Activated effector memory CD4-positive, alpha-beta T cell treated with Interleukin-2 at 50 U/mL for 16 hours (primary cell): ENCODE results near the gene FREM3.
"Not testable (repeated sequence)": the region's sequence is repeated elsewhere in the genome, so short reads cannot be mapped to it uniquely, and the experiment has no call there.

Experiments
- DNase-seq: peaks from one replicate; pipeline ENCODE4 v3.0.0-alpha.2; 2020

The FREM3 gene

GRCh38 chr4:143700416-143701352, at the start of gene FREM3:
FREM3 (minus strand) TSS chr4:143700675; CDS start chr4:143700675, 0 bp downstream.
- DNase-seq: no peak

- DNase-seq: no peak
These were observed 45.4 kb upstream of the FREM3 start for GRCh38 chr4:143745874-143746273.

- DNase-seq: no peak
These were observed 43.1 kb upstream of the FREM3 start for GRCh38 chr4:143743591-143743990.

- no peak for DNase-seq
These were observed 42.4 kb upstream of the FREM3 start for GRCh38 chr4:143742834-143743233.

GRCh38 chr4:143736861-143737260, 36.4 kb upstream of the FREM3 start:
- DNase-seq: no peak

GRCh38 chr4:143736061-143736460, 35.6 kb upstream of the FREM3 start:
- DNase-seq: not testable (repeated sequence)

GRCh38 chr4:143728166-143728565, 27.7 kb upstream of the FREM3 start:
- DNase-seq: no peak

GRCh38 chr4:143726714-143727113, 26.2 kb upstream of the FREM3 start:
- no peak for DNase-seq

GRCh38 chr4:143721317-143721716, 20.8 kb upstream of the FREM3 start:
- DNase-seq: no peak

- DNase-seq: not testable (repeated sequence)
These were observed 18.3 kb upstream of the FREM3 start for GRCh38 chr4:143718748-143719147.

GRCh38 chr4:143713955-143714625, 13.6 kb upstream of the FREM3 start:
- DNase-seq: no peak

- no peak for DNase-seq
These were observed 13.1 kb upstream of the FREM3 start for GRCh38 chr4:143713553-143713952.

- no peak for DNase-seq
These were observed 11.7 kb upstream of the FREM3 start for GRCh38 chr4:143712155-143712550.

GRCh38 chr4:143711543-143712154, 11.2 kb upstream of the FREM3 start:
- DNase-seq: no peak

- DNase-seq: no peak
These were observed 890 bp upstream of the FREM3 start for GRCh38 chr4:143701365-143701764.

- no peak for DNase-seq
These were observed 444 bp downstream of the FREM3 start for GRCh38 chr4:143700046-143700415.

GRCh38 chr4:143699331-143700045, 987 bp downstream of the FREM3 start:
- no peak for DNase-seq

- no peak for DNase-seq
These were observed 6.6 kb downstream of the FREM3 start for GRCh38 chr4:143693856-143694255.

GRCh38 chr4:143692241-143692640, 8.2 kb downstream of the FREM3 start:
- no peak for DNase-seq

- no peak for DNase-seq
These were observed 21.0 kb downstream of the FREM3 start for GRCh38 chr4:143679434-143679833.

GRCh38 chr4:143673629-143674028, 26.8 kb downstream of the FREM3 start:
- DNase-seq: not testable (repeated sequence)

GRCh38 chr4:143668930-143669552, 31.4 kb downstream of the FREM3 start:
- no peak for DNase-seq

GRCh38 chr4:143667461-143667860, 33.0 kb downstream of the FREM3 start:
- DNase-seq: no peak
